ENCODE data around the gene TM7SF2. TPM values are rescaled to one million over a fixed set of nuclear protein-coding genes. Genes with fewer than 3 reads are reported as not detected.

TM7SF2 gene
- polyA plus RNA-seq, 1 donor (not counting 4 experiments of a cell fraction or from before 2014, with no cell fraction given): 9.7 TPM

- no peak for DNase-seq (ENCODE audit: low read depth, low spot score)
- Histone ChIP-seq H3K4me2 (ENCODE audit: control insufficient read depth, extremely low read depth, insufficient read depth, low read depth, low read length) (no peak overlapping the region), H3K4me1 (ENCODE audit: control insufficient read depth, extremely low read depth, insufficient read depth, low read length) (peaks cover 29% of the 10 kb centered on the region), H3K4me3 (ENCODE audit: control insufficient read depth in 2 of 3, extremely low read depth in 1 of 3, insufficient read depth in 2 of 3, low read depth in 1 of 3, low read length in 3 of 3) (no peak overlapping the region), H3K9me3 (ENCODE audit: control insufficient read depth, low read depth, low read length) (no peaks in the 10 kb centered on the region), H3K9me1 (ENCODE audit: control insufficient read depth, extremely low read depth, insufficient read depth, low read length) (peaks cover 2% of the 10 kb centered on the region), H3K27me3 (ENCODE audit: control insufficient read depth, extremely low read depth, insufficient read depth, low read length) (no peaks in the 10 kb centered on the region), H3K9ac (ENCODE audit: control insufficient read depth, extremely low read depth, insufficient read depth, low read length) (no peak overlapping the region), H4K20me1 (ENCODE audit: control insufficient read depth, extremely low read depth, insufficient read depth, low read length) (no peaks in the 10 kb centered on the region), H2AFZ (ENCODE audit: control insufficient read depth, low read length) (no peak overlapping the region), H3K27ac (ENCODE audit: control insufficient read depth, insufficient read depth, low read length) (no peak overlapping the region), H3K79me2 (ENCODE audit: control insufficient read depth, insufficient read depth, low read length) (peaks cover 11% of the 10 kb centered on the region), H3K36me3 (ENCODE audit: control insufficient read depth in 2 of 2, extremely low read depth in 1 of 2, insufficient read depth in 2 of 2, low read length in 2 of 2) (peaks cover 10 to 12% of the 10 kb centered on the region in 2 experiments)
- dilution Hi-C loops (cut with MboI; ENCODE audit: extremely low pct_ligation_motif_present, low sequenced_read_pairs): no loop called here
- no peak for FAIRE-seq
- TF ChIP-seq CTCF (optimal IDR thresholded peaks at IDR 0.05 in 1 of 3, IDR thresholded peaks at IDR 0.05 in 1 of 3, conservative IDR thresholded peaks at IDR 0.05 in 1 of 3; ENCODE audit: extremely low read depth in 1 of 3, insufficient read depth in 2 of 3, low read length in 3 of 3): no peak
- TF ChIP-seq EZH2 (IDR thresholded peaks at IDR 0.05; ENCODE audit: low read length): no peak
These were observed 421 bp upstream of the TM7SF2 start for GRCh38 chr11:65111159-65111743.

- dilution Hi-C loops (cut with MboI; ENCODE audit: extremely low pct_ligation_motif_present, low sequenced_read_pairs): no loop called here
- Histone ChIP-seq H3K27ac (ENCODE audit: control insufficient read depth, insufficient read depth, low read length) (no peak overlapping the region), H3K9me1 (ENCODE audit: control insufficient read depth, extremely low read depth, insufficient read depth, low read length) (peaks cover 2% of the 10 kb centered on the region), H4K20me1 (ENCODE audit: control insufficient read depth, extremely low read depth, insufficient read depth, low read length) (no peaks in the 10 kb centered on the region), H3K9me3 (ENCODE audit: control insufficient read depth, low read depth, low read length) (no peaks in the 10 kb centered on the region), H3K9ac (ENCODE audit: control insufficient read depth, extremely low read depth, insufficient read depth, low read length) (peak overlapping the region; percentile 67), H2AFZ (ENCODE audit: control insufficient read depth, low read length) (peak overlapping the region; percentile 6), H3K4me2 (ENCODE audit: control insufficient read depth, extremely low read depth, insufficient read depth, low read depth, low read length) (peak overlapping the region; percentile 91), H3K4me3 (ENCODE audit: control insufficient read depth in 2 of 3, extremely low read depth in 1 of 3, insufficient read depth in 2 of 3, low read depth in 1 of 3, low read length in 3 of 3) (peak overlapping the region; percentile 46 to 81 (median 68)), H3K36me3 (ENCODE audit: control insufficient read depth in 2 of 2, extremely low read depth in 1 of 2, insufficient read depth in 2 of 2, low read length in 2 of 2) (peaks cover 10% of the 10 kb centered on the region in 2 experiments), H3K79me2 (ENCODE audit: control insufficient read depth, insufficient read depth, low read length) (peaks cover 18% of the 10 kb centered on the region), H3K27me3 (ENCODE audit: control insufficient read depth, extremely low read depth, insufficient read depth, low read length) (no peaks in the 10 kb centered on the region), H3K4me1 (ENCODE audit: control insufficient read depth, extremely low read depth, insufficient read depth, low read length) (peaks cover 32% of the 10 kb centered on the region)
- DNase-seq (ENCODE audit: low read depth, low spot score) (no peak), FAIRE-seq (no peak)
- TF ChIP-seq EZH2 (IDR thresholded peaks at IDR 0.05; ENCODE audit: low read length) (no peak), CTCF (optimal IDR thresholded peaks at IDR 0.05 in 1 of 3, IDR thresholded peaks at IDR 0.05 in 1 of 3, conservative IDR thresholded peaks at IDR 0.05 in 1 of 3; ENCODE audit: extremely low read depth in 1 of 3, insufficient read depth in 2 of 3, low read length in 3 of 3) (peak; percentile 68 to 85 (median 85))
These were observed 1.1 kb downstream of the TM7SF2 start for GRCh38 chr11:65112546-65113360.
